ENCODE results near the gene CTNNA1. TPM values are rescaled to one million over a fixed set of nuclear protein-coding genes. Genes with fewer than 3 reads are reported as not detected.

The CTNNA1 gene
- total and polyA plus RNA-seq, 2 experiments from 2014 or later, result 171 to 260 TPM

GRCh38 chr5:138922494-138922893 lies 169.3 kb downstream of the CTNNA1 start:
- TF ChIP-seq, protein P1, sequence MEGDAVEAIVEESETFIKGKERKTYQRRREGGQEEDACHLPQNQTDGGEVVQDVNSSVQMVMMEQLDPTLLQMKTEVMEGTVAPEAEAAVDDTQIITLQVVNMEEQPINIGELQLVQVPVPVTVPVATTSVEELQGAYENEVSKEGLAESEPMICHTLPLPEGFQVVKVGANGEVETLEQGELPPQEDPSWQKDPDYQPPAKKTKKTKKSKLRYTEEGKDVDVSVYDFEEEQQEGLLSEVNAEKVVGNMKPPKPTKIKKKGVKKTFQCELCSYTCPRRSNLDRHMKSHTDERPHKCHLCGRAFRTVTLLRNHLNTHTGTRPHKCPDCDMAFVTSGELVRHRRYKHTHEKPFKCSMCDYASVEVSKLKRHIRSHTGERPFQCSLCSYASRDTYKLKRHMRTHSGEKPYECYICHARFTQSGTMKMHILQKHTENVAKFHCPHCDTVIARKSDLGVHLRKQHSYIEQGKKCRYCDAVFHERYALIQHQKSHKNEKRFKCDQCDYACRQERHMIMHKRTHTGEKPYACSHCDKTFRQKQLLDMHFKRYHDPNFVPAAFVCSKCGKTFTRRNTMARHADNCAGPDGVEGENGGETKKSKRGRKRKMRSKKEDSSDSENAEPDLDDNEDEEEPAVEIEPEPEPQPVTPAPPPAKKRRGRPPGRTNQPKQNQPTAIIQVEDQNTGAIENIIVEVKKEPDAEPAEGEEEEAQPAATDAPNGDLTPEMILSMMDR (IDR thresholded peaks at IDR 0.05; ENCODE audit: low read depth, low read length), result no peak
- H3K4me1 ChIP-seq (ENCODE audit: low read depth), result no peaks in the 10 kb centered on the region

GRCh38 chr5:138925090-138925635 lies 171.9 kb downstream of the CTNNA1 start:
- DNase-seq (ENCODE audit: low read depth in 1 of 2, low spot score in 1 of 2), result peak in 1 of 2 donors; percentile 63

More at GRCh38 chr5:138922494-138922893, 169.3 kb downstream of the CTNNA1 start:
- Histone ChIP-seq H3K27ac (no peak overlapping the region), H3K27me3 (no peaks in the 10 kb centered on the region), H3K9me3 (ENCODE audit: low read depth) (no peaks in the 10 kb centered on the region), H3K4me3 (no peak overlapping the region), H3K36me3 (peaks cover 30% of the 10 kb centered on the region)
- no peak for DNase-seq (ENCODE audit: low read depth in 1 of 2, low spot score in 1 of 2)

DNA sequence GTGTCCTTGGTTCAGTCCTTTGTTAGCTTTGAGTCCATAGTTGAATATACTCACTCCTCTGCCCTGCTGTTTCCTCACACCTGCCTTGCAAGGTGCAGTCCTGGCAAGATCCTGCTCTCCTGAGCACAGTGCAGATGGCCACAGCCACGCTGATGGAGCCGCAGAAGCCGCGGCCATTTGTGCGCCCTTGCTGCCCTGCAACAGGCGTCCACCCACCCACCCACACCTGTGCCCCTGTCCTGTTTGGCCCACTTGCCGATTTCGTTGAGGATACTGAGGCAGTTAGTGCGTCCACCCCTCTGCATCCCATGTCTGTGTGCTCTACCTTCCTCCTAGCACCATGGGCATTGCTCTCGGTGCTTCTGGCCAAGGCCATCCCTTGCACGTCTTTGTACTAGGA lies 173.0 kb downstream of the CTNNA1 start:
- Histone ChIP-seq H3K36me3 (peaks cover 40% of the 10 kb centered on the region), H3K4me1 (ENCODE audit: low read depth) (no peaks in the 10 kb centered on the region), H3K27me3 (no peaks in the 10 kb centered on the region), H3K27ac (no peak overlapping the region), H3K9me3 (ENCODE audit: low read depth) (no peaks in the 10 kb centered on the region), H3K4me3 (no peak overlapping the region)
- DNase-seq (ENCODE audit: low read depth in 1 of 2, low spot score in 1 of 2), result no peak
- TF ChIP-seq, protein P1 (IDR thresholded peaks at IDR 0.05; ENCODE audit: low read depth, low read length), result no peak

More at GRCh38 chr5:138925090-138925635, 171.9 kb downstream of the CTNNA1 start:
- TF ChIP-seq, protein P1 (IDR thresholded peaks at IDR 0.05; ENCODE audit: low read depth, low read length), result no peak
- Histone ChIP-seq H3K4me1 (ENCODE audit: low read depth) (no peaks in the 10 kb centered on the region), H3K36me3 (peaks cover 29% of the 10 kb centered on the region), H3K4me3 (no peak overlapping the region), H3K27ac (no peak overlapping the region), H3K9me3 (ENCODE audit: low read depth) (no peaks in the 10 kb centered on the region), H3K27me3 (no peaks in the 10 kb centered on the region)

GRCh38 chr5:138926688-138927448 lies 173.6 kb downstream of the CTNNA1 start:
- no peak overlapping the region for H3K27ac ChIP-seq
- H3K27me3 ChIP-seq, result no peaks in the 10 kb centered on the region
- no peak overlapping the region for H3K4me3 ChIP-seq
- peaks cover 46% of the 10 kb centered on the region for H3K36me3 ChIP-seq
- TF ChIP-seq, protein P1 (IDR thresholded peaks at IDR 0.05; ENCODE audit: low read depth, low read length), result no peak
- H3K4me1 ChIP-seq (ENCODE audit: low read depth), result no peaks in the 10 kb centered on the region
- DNase-seq (ENCODE audit: low read depth in 1 of 2, low spot score in 1 of 2), result no peak
- H3K9me3 ChIP-seq (ENCODE audit: low read depth), result no peaks in the 10 kb centered on the region

- TF ChIP-seq, protein P1 (IDR thresholded peaks at IDR 0.05; ENCODE audit: low read depth, low read length), result no peak
- H3K27me3 ChIP-seq, result no peaks in the 10 kb centered on the region
- H3K4me3 ChIP-seq, result no peak overlapping the region
- peaks cover 52% of the 10 kb centered on the region for H3K36me3 ChIP-seq
- no peak overlapping the region for H3K27ac ChIP-seq
- DNase-seq (ENCODE audit: low read depth in 1 of 2, low spot score in 1 of 2), result no peak
- no peaks in the 10 kb centered on the region for H3K4me1 ChIP-seq (ENCODE audit: low read depth)
- no peaks in the 10 kb centered on the region for H3K9me3 ChIP-seq (ENCODE audit: low read depth)
Measured at GRCh38 chr5:138927544-138927943, 174.3 kb downstream of the CTNNA1 start.

Data from cardiac muscle cell (in vitro differentiated cells and primary cell).